ENCODE data around the gene RAB9A. TPM values are rescaled to one million over a fixed set of nuclear protein-coding genes. Genes with fewer than 3 reads are reported as not detected.
A peak's percentile ranks its signal among the peaks of the same experiment; 100 is the strongest.

The RAB9A gene
- total RNA-seq, 2 experiments from 2014 or later, result 30.8 to 31.7 TPM

DNA sequence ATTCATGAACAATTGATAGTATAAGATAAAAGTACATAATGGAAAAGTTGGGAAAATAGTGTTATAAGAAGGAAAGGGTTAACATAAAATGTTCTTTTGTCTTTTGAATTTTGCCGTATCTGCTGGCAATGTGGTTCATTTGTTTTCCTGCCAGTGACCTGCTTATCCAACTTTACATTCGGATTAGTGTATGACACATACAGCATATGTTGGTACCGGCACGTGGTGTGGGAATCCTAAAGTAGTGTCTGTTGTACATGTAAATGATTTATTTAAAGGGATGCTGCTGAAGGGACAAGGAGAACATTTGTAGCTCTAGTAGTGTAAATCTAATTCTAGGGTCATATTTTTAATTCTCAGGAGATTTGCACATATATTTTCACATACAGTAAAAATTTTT, 11.5 kb downstream of the RAB9A start:
- peaks cover 63% of the 10 kb centered on the region for H3K4me1 Mint-ChIP-seq (ENCODE audit: low read depth)
- intact Hi-C loops (cut with micrococcal nuclease), result no loop called here
- DNase-seq (no peak), ATAC-seq (no peak)
- H3K9me3 Mint-ChIP-seq, result no peaks in the 10 kb centered on the region
- peaks cover 26% of the 10 kb centered on the region for H3K36me3 Mint-ChIP-seq (ENCODE audit: low read depth)
- ChIA-PET POLR2A (no interaction called here), CTCF (no interaction called here)
- no peak overlapping the region for H3K4me3 Mint-ChIP-seq
- TF ChIP-seq CTCF (IDR thresholded peaks at IDR 0.05), result no peak
- H3K27me3 Mint-ChIP-seq, result no peaks in the 10 kb centered on the region
- no peak overlapping the region for H3K27ac Mint-ChIP-seq

- ChIA-PET POLR2A (interaction anchor here (1.1 kb wide), 1 partner anchor 12 kb away, joined by 3 read pairs; no protein-coding TSS in a partner anchor), CTCF (no interaction called here)
- H3K4me3 Mint-ChIP-seq, result no peak overlapping the region
- intact Hi-C loops (cut with micrococcal nuclease), result no loop called here
- no peaks in the 10 kb centered on the region for H3K27me3 Mint-ChIP-seq
- H3K27ac Mint-ChIP-seq, result peak overlapping the region; percentile 52
- peaks cover 28% of the 10 kb centered on the region for H3K36me3 Mint-ChIP-seq (ENCODE audit: low read depth)
- peaks cover 52% of the 10 kb centered on the region for H3K4me1 Mint-ChIP-seq (ENCODE audit: low read depth)
- ATAC-seq (no peak), DNase-seq (no peak)
- TF ChIP-seq CTCF (IDR thresholded peaks at IDR 0.05), result no peak
- H3K9me3 Mint-ChIP-seq, result no peaks in the 10 kb centered on the region
Observed at GRCh38 chrX:13702111-13702789, 13.3 kb downstream of the RAB9A start.

DNA sequence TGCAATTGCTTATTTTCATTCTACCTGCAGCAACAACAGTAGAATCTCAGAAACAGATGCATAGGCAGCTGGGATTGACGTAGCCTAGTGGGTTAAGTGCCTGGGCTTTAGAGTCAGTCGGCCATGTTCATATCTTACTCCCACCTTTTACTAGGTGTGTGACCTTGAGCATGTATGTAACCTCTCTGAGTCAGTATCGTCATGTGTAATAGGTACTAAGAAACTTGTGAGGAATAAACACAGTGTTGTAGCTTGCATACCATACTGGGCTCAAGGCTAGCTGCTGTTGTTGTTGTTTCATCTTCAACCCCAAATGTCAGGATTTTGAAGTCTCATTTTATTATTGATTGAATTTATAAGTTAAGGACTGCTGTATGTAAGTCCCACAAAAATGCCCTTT, 14.2 kb downstream of the RAB9A start:
- Mint-ChIP-seq H3K4me1 (ENCODE audit: low read depth) (peaks cover 46% of the 10 kb centered on the region), H3K9me3 (no peaks in the 10 kb centered on the region), H3K27me3 (no peaks in the 10 kb centered on the region), H3K4me3 (no peak overlapping the region), H3K36me3 (ENCODE audit: low read depth) (peaks cover 32% of the 10 kb centered on the region), H3K27ac (peak overlapping the region; percentile 72)
- ChIA-PET CTCF (no interaction called here), POLR2A (interaction anchor here (1.1 kb wide), 1 partner anchor 11 kb away, joined by 3 read pairs; no protein-coding TSS in a partner anchor)
- no peak for DNase-seq
- peak; percentile 49 for ATAC-seq
- intact Hi-C loops (cut with micrococcal nuclease), result no loop called here
- TF ChIP-seq CTCF (IDR thresholded peaks at IDR 0.05), result no peak

DNA sequence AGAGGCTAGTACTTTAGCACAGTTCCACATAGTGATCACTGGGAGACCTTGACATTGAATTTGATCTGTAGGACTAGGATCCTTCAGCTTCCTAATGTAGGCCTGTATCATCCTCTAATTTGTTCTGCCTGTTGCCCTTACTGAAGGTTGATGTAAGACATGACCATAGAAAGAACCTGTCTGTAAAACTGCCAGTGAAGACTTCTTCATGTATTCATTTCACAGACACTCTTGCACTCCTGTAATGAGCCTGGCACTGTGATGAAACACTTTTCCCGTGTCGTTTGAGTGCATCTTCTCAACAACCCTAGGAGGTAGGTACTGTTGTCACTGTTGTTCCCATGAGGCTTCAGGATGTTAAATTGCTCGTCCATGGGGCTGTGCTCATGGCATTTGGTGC, 14.7 kb downstream of the RAB9A start:
- CTCF ChIA-PET, result interaction anchor here (1.7 kb wide), 1 partner anchor 44 kb away, joined by 3 read pairs; no protein-coding TSS in a partner anchor
- ATAC-seq, result peak; percentile 24

More for the DNA sequence above, 14.7 kb downstream of the RAB9A start:
- Mint-ChIP-seq H3K4me3 (no peak overlapping the region), H3K4me1 (ENCODE audit: low read depth) (peaks cover 46% of the 10 kb centered on the region), H3K27me3 (no peaks in the 10 kb centered on the region), H3K9me3 (no peaks in the 10 kb centered on the region), H3K36me3 (ENCODE audit: low read depth) (peaks cover 36% of the 10 kb centered on the region), H3K27ac (peak overlapping the region; percentile 72)
- POLR2A ChIA-PET, result interaction anchor here (1.0 to 1.2 kb wide), 2 partner anchors 13 to 31 kb away, joined by 3 read pairs; partner anchors contain the start of genes OFD1 and TRAPPC2
- TF ChIP-seq CTCF (IDR thresholded peaks at IDR 0.05), result no peak
- DNase-seq, result no peak
- intact Hi-C loops (cut with micrococcal nuclease), result no loop called here
